Stimulated activated CD8-positive, alpha-beta memory T cell treated with anti-CD3 and anti-CD28 coated beads, Interleukin-7, amount 100 ng/mL, for 24 hours (primary cell): Measurements from ENCODE around the gene TST.

ENCODE experiments used
- DNase-seq: peaks from one replicate; pipeline ENCODE4 v3.0.0-alpha.2; 2020; ENCODE audit warnings: low read depth

The TST gene

GRCh38 chr22:37032134-37032534, 12.9 kb upstream of the TST start:
- DNase-seq: no peak

GRCh38 chr22:37030560-37031281, 11.5 kb upstream of the TST start:
- no peak for DNase-seq

DNA sequence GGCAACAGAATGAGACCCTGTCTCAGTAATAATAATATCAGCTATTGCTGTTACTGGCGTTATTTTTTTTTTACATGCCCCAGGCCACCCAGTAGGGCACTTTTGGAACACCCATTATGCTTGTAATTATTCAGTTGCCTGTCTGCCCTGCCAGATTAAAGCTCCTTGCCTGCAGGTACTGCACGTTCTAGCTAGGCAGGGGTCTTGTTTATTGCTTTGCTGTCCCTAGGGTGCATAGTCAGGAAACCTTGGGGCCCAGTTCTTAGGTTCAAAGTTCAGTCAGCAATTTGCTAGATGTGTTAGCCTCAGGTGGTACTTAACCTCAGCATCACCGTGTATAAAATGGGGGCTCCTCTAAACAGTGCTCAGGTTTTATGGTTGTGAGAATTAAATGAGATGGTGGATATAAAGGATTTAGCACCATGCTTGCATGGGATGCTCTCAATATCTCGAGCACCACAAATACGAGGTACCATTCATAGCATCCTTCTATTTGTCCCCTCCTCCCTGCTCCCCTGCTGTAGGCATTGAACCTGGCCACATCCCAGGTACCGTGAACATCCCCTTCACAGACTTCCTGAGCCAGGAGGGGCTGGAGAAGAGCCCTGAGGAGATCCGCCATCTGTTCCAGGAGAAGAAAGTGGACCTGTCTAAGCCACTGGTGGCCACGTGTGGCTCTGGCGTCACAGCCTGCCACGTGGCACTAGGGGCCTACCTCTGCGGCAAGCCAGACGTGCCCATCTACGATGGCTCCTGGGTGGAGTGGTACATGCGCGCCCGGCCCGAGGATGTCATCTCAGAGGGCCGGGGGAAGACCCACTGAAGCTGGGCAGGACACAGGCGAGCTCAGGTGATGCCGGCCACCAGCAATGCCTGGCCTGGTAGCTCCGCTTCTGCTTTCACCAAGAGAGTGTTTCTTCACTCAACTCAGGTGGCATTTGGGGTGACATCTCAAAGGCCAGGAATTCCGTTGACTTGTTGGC, 9.7 kb upstream of the TST start:
- DNase-seq: no peak

GRCh38 chr22:37027556-37027955, 8.3 kb upstream of the TST start:
- DNase-seq: no peak

GRCh38 chr22:37026325-37026724, 7.1 kb upstream of the TST start:
- DNase-seq: no peak

DNA sequence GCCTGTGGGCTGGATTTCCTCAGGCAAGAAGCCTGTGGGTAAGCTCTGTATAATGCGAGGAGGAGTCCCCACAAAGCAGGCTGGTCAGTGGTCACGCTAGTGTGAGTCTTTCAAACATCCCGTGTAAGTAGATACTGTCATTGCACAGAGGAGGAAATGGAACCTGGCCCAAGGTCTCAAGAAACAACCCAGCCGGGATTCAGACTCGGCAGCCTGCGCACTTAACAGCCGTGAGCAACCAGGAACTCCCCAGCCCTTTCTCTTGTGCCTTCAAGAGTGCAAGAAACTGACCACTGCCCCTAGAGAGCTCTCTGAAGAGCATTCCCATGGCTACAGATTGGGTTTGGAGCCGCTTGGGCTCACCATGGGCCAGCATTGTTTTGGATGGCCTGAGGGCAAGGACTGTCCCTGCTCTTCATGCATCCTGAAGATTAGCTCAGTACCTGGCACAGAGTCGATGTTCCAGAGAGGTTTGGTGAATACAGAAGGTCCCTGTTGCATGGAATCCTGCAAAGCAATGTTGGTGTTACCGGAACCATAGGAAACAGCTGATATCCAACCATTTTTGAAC, 6.3 kb upstream of the TST start:
- no peak for DNase-seq

DNA sequence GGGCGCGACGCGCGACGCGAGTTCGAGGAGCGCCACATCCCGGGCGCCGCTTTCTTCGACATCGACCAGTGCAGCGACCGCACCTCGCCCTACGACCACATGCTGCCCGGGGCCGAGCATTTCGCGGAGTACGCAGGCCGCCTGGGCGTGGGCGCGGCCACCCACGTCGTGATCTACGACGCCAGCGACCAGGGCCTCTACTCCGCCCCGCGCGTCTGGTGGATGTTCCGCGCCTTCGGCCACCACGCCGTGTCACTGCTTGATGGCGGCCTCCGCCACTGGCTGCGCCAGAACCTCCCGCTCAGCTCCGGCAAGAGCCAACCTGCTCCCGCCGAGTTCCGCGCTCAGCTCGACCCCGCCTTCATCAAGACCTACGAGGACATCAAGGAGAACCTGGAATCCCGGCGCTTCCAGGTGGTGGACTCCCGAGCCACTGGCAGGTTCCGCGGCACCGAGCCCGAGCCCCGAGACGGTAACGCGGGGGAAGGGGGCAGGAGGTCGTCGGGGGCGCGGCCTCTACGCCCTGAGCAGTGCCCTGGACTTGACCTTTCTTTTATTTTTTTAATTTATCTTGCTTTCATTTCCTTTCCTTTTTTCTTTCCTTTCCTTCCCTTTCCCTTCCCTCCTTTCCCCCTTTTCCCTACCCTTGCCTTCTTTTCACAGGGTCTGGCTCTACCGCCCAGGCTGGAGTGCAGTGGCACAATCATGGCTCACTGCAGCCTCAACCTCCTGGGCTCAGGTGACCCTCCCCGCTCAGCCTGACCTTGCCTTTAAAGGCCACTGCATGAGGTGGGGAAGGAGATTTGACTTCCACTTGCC, 5.3 kb upstream of the TST start:
- no peak for DNase-seq

GRCh38 chr22:37023743-37024338, 4.6 kb upstream of the TST start:
- no peak for DNase-seq

GRCh38 chr22:37022483-37023337, 3.5 kb upstream of the TST start:
- no peak for DNase-seq

DNA sequence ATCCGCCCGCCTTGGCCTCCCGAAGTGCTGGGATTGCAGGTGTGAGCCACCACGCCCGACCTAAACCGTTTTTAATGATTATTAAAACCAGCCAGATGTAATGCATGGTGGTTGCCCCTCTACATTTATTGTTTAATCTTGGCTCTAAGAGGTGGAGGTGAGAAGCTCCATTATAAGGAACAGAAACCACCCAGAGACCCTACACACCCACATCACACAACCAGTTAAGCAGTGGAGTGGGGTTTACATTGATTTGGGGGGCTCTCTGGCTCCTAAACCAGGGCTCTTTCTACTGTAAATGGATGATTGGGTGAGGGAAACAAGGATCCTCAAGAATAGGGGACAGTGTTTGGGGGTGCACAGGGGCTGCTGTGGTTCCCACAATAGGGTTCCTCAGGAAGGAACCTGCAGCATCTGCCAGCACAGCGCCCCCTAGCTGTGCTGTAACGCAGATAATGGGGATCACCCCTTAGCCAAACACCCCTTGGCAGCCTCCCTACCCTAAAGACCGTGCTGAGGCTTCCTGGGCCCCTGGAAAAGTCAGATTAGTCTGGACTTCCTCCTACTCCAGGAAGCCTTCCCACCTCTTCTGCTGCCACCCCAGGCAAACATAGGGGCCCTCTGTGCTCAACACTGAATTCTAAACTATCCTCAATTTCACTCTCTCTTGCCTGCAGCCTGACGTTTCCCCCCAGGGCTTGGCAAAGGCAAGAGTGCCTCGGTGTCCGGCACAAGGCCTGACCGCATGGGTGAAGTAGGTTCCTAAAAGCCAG, 2.6 kb upstream of the TST start:
- DNase-seq: peak; percentile 24

DNA sequence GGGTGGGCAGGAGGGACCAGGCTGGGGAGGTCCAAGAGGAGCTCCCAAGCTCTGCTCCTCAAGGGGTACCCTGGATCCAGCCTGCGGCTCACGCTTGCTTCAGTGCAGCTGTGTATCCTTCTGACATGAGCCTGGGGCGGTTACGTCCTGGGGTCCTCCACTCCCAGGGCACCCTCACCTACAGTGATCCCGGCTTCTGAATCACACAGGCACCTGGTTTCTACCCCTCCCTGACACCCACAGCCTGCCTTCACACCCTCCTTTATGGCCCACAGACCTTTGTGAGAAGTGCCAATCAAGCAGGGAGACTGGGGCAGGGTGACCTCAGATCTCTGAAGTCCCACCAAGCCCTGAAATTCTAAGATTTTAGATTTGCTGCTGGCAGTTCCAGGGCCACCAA, 1.8 kb upstream of the TST start:
- DNase-seq: no peak

GRCh38 chr22:37020192-37020479, 889 bp upstream of the TST start:
- no peak for DNase-seq

GRCh38 chr22:37018815-37019308, 385 bp downstream of the TST start:
- no peak for DNase-seq

- no peak for DNase-seq
Observed at GRCh38 chr22:37018086-37018814, 997 bp downstream of the TST start.

DNA sequence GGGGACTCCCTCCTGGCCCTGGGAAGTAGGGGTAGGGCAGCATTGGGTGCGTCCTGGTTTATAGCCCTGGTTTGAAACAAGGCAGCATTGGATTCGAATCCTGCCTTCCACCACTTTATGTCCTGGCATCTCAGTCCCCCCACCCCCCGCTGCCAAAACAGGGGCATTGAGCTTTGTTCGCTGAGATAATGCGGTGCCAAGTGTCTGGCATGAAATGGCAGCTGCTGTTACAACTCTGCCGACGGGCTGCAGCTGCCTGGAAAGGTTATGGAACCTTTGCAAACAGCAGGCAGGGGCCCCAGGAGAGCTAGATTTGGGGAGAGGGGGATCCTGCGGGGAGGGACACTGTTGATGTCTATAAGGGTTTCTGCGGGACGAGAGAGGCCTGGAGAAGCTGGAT, 1.9 kb downstream of the TST start:
- DNase-seq: no peak

GRCh38 chr22:37016134-37016910, 2.9 kb downstream of the TST start:
- no peak for DNase-seq

DNA sequence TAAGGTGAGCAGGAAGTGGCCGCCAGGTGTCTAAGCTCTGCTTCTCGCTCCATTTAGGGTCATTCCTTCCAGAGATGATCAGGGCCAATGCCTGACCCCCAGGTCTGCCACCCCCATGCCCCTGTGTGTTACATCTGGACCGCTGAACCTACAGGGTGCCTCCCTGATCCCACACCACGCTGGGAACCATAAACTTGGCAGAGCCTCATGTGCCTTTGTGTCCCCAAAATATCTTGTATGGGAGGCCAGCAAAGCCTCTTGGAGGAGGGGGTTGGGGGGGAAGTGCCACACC, 3.7 kb downstream of the TST start:
- no peak for DNase-seq

- no peak for DNase-seq
Observed at GRCh38 chr22:37014835-37015586, 4.2 kb downstream of the TST start.
